K562 (cell line): ENCODE results near the gene NECTIN4.

Source experiments
- BHLHE40 ChIP-seq: IDR thresholded peaks from 2 replicates; pipeline ENCODE4 v1.6.1; 2011; ENCODE audit warnings: low read length, improper control_type of control experiment
- CEBPB ChIP-seq: fragments of 450-650 bp; IDR thresholded peaks from 2 replicates; pipeline ENCODE4 v1.6.1; 2016; ENCODE audit warnings: missing genetic modification characterization, missing compliant biosample characterization
- CHD4 ChIP-seq: fragments of 200-600 bp; sonication (generic); IDR thresholded peaks from 3 replicates; pipeline ENCODE4 v1.6.1; 2012; ENCODE audit warnings: low read depth, mild to moderate bottlenecking, mixed read lengths, low read length, inconsistent platforms; ENCODE audit not compliant: insufficient read depth, insufficient replicate concordance, poor library complexity, severe bottlenecking
- CTCF ChIP-seq, 3 experiments: IDR thresholded peaks in 2 of 3; conservative IDR thresholded peaks in 1 of 3; 2 replicates each; pipeline ENCODE4 v1.5.1; 2011 to 2012; ENCODE audit warnings: low read length in 3 of 3, mild to moderate bottlenecking in 3 of 3, control low read depth in 2 of 3, improper control_type of control experiment in 1 of 3, inconsistent platforms in 1 of 3, low read depth in 1 of 3, mixed read lengths in 1 of 3, moderate library complexity in 1 of 3; ENCODE audit not compliant: insufficient read depth in 2 of 3
- EGR1 ChIP-seq: fragments of 450-650 bp; conservative IDR thresholded peaks from 2 replicates; pipeline ENCODE4 v1.6.1; 2017; ENCODE audit warnings: mild to moderate bottlenecking
- MXI1 ChIP-seq: IDR thresholded peaks from 2 replicates; pipeline ENCODE4 v1.6.1; 2011; ENCODE audit warnings: low read depth, mild to moderate bottlenecking, improper control_type of control experiment, low read length
- NFE2 ChIP-seq: IDR thresholded peaks from 2 replicates; pipeline ENCODE4 v1.6.1; 2014; ENCODE audit warnings: antibody characterized with exemption, low read depth
- NFE2L1 ChIP-seq: fragments of 450-650 bp; IDR thresholded peaks from 2 replicates; pipeline ENCODE4 v1.6.1; 2016; ENCODE audit warnings: missing genetic modification characterization, low read depth, mild to moderate bottlenecking, missing compliant biosample characterization, moderate library complexity, borderline replicate concordance
- NFYB ChIP-seq: IDR thresholded peaks from 2 replicates; pipeline ENCODE4 v1.6.1; 2011; ENCODE audit warnings: mild to moderate bottlenecking, moderate library complexity; ENCODE audit not compliant: insufficient read length; ENCODE audit errors: extremely low read depth
- POLR2A ChIP-seq: fragments of 450-650 bp; conservative IDR thresholded peaks from 2 replicates; pipeline ENCODE4 v1.6.1; 2016
- RAD21 ChIP-seq, 2 experiments: fragments of 250-450 bp in 1 of 2; fragments of 450-650 bp in 1 of 2; sonication (Bioruptor Pico) in 1 of 2; formaldehyde crosslinking in 1 of 2; IDR thresholded peaks in 1 of 2; conservative IDR thresholded peaks in 1 of 2; 2 replicates each; pipeline versions ENCODE4 v1.4.0 to v1.8.0; 2020 to 2022; ENCODE audit warnings: mild to moderate bottlenecking in 2 of 2, moderate library complexity in 1 of 2
- SMARCC2 ChIP-seq: fragments of 450-650 bp; IDR thresholded peaks from 2 replicates; pipeline ENCODE4 v1.6.1; 2017; ENCODE audit warnings: antibody characterized with exemption, moderate library complexity, mild to moderate bottlenecking, low read depth
- TAF1 ChIP-seq: IDR thresholded peaks from 2 replicates; pipeline ENCODE4 v1.6.1; 2011; ENCODE audit warnings: mild to moderate bottlenecking, low read length, moderate library complexity; ENCODE audit not compliant: insufficient read depth, control insufficient read depth, severe bottlenecking; ENCODE audit errors: extremely low read depth
- TF ChIP-seq, protein P1 (sequence below): sonication (generic); formaldehyde crosslinking; IDR thresholded peaks from 2 replicates; pipeline ENCODE4 v1.9.0; 2022; ENCODE audit warnings: mild to moderate bottlenecking, missing genetic modification reagents

GRCh38 chr1:161039154-161039545, 50.2 kb downstream of the NECTIN4 start:
- no peak for TF ChIP-seq TAF1
- no peak for TF ChIP-seq CTCF (IDR thresholded peaks at IDR 0.05 in 2 of 3, conservative IDR thresholded peaks at IDR 0.05 in 1 of 3; ENCODE audit: insufficient read depth in 2 of 3, low read depth in 1 of 3, low read length in 3 of 3)
- TF ChIP-seq, protein P1, sequence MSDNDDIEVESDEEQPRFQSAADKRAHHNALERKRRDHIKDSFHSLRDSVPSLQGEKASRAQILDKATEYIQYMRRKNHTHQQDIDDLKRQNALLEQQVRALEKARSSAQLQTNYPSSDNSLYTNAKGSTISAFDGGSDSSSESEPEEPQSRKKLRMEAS, result no peak
- no peak for TF ChIP-seq CEBPB (tag)
- no peak for TF ChIP-seq RAD21 (CRISPR knock-in tag; conservative IDR thresholded peaks at IDR 0.05 in 1 of 2, IDR thresholded peaks at IDR 0.05 in 1 of 2)
- TF ChIP-seq EGR1, result no peak
- no peak for TF ChIP-seq MXI1
- TF ChIP-seq NFE2, result no peak
- no peak for TF ChIP-seq SMARCC2
- TF ChIP-seq NFYB, result no peak
- TF ChIP-seq CHD4, result no peak
- no peak for TF ChIP-seq BHLHE40
- no peak for TF ChIP-seq NFE2L1
- TF ChIP-seq POLR2A, result no peak
